GM23338 (cell line): ENCODE data around the gene BHLHE23. TPM values are rescaled to one million over a fixed set of nuclear protein-coding genes. Genes with fewer than 3 reads are reported as not detected.

ENCODE experiments used
- ATAC-seq: fragments of 200-7000 bp; cut with Tn5 transposase; 3 replicates; pipeline ENCODE4 v1.9.1; 2020
- DNase-seq: peaks from one replicate; pipeline ENCODE4 v3.0.0-alpha.2; 2015; ENCODE audit warnings: low spot score
- H2AFZ ChIP-seq: fragments of 200-600 bp; sonication (generic); 2 replicates; pipeline ENCODE4 v1.8.0; 2016; ENCODE audit warnings: antibody characterized with exemption, mild to moderate bottlenecking, moderate library complexity
- H3F3A ChIP-seq: fragments of 200-600 bp; sonication (generic); replicated peaks from 2 replicates; pipeline ENCODE4 v1.8.0; 2017; ENCODE audit warnings: antibody characterized with exemption, mixed run types, low read depth
- H3K27ac ChIP-seq: fragments of 200-600 bp; sonication (generic); 2 replicates; pipeline ENCODE4 v1.6.1; 2016; ENCODE audit warnings: low read depth
- H3K27me3 ChIP-seq: fragments of 200-600 bp; sonication (generic); 2 replicates; pipeline ENCODE4 v1.8.0; 2016; ENCODE audit warnings: mild to moderate bottlenecking, mixed run types, moderate library complexity; ENCODE audit not compliant: insufficient read depth
- H3K36me3 ChIP-seq: fragments of 200-600 bp; sonication (generic); 2 replicates; pipeline ENCODE4 v1.8.0; 2016; ENCODE audit warnings: mild to moderate bottlenecking; ENCODE audit not compliant: insufficient read depth
- H3K4me1 ChIP-seq: fragments of 200-600 bp; sonication (generic); 2 replicates; pipeline ENCODE4 v1.8.0; 2016; ENCODE audit warnings: mild to moderate bottlenecking, moderate library complexity; ENCODE audit not compliant: insufficient read depth
- H3K4me2 ChIP-seq: fragments of 200-600 bp; sonication (generic); 2 replicates; pipeline ENCODE4 v1.7.1; 2017; ENCODE audit warnings: mixed run types
- H3K4me3 ChIP-seq: fragments of 200-600 bp; sonication (generic); 2 replicates; pipeline ENCODE4 v1.6.1; 2016; ENCODE audit warnings: mixed run types
- H3K79me2 ChIP-seq: fragments of 200-600 bp; sonication (generic); replicated peaks from 2 replicates; pipeline ENCODE4 v1.8.0; 2017; ENCODE audit warnings: mild to moderate bottlenecking; ENCODE audit not compliant: insufficient read depth
- H3K9me2 ChIP-seq: fragments of 200-600 bp; sonication (generic); 2 replicates; pipeline ENCODE4 v1.8.0; 2017; ENCODE audit not compliant: insufficient read depth
- H4K20me1 ChIP-seq: fragments of 200-600 bp; sonication (generic); replicated peaks from 2 replicates; pipeline ENCODE4 v1.8.0; 2017; ENCODE audit warnings: mild to moderate bottlenecking; ENCODE audit not compliant: insufficient read depth
- H3K27ac Mint-ChIP-seq: 2 replicates; pipeline ENCODE4 v1.8.0; 2020; ENCODE audit warnings: inconsistent platforms, mild to moderate bottlenecking, moderate library complexity, mixed read lengths
- H3K27me3 Mint-ChIP-seq: 3 replicates; pipeline ENCODE4 v1.8.0; 2022; ENCODE audit warnings: low read depth, mild to moderate bottlenecking, moderate library complexity, mixed read lengths, inconsistent platforms; ENCODE audit not compliant: insufficient read depth, poor library complexity
- H3K36me3 Mint-ChIP-seq: 3 replicates; pipeline ENCODE4 v1.8.0; 2021; ENCODE audit warnings: low read depth, mild to moderate bottlenecking, inconsistent platforms, moderate library complexity, mixed read lengths
- H3K4me1 Mint-ChIP-seq: 3 replicates; pipeline ENCODE4 v1.8.0; 2020; ENCODE audit warnings: mild to moderate bottlenecking, inconsistent platforms, mixed read lengths
- H3K4me3 Mint-ChIP-seq: 3 replicates; pipeline ENCODE4 v1.8.0; 2021; ENCODE audit warnings: moderate library complexity, mild to moderate bottlenecking, inconsistent platforms, mixed read lengths
- H3K9me3 Mint-ChIP-seq: 3 replicates; pipeline ENCODE4 v1.8.0; 2020; ENCODE audit warnings: moderate library complexity, mild to moderate bottlenecking, inconsistent platforms, mixed read lengths
- CREB1 ChIP-seq: fragments of 250-450 bp; sonication (Bioruptor Pico); IDR thresholded peaks from 2 replicates; pipeline ENCODE4 v1.5.0; 2020; ENCODE audit warnings: low read depth, mild to moderate bottlenecking, moderate library complexity
- EZH2 ChIP-seq: fragments of 200-600 bp; sonication (generic); IDR thresholded peaks from one replicate; pipeline ENCODE4 v1.8.0; 2017; ENCODE audit warnings: antibody characterized with exemption, mild to moderate bottlenecking, low read depth; ENCODE audit not compliant: unreplicated experiment
- NANOG ChIP-seq: IDR thresholded peaks from 2 replicates; pipeline ENCODE4 v1.6.1; 2016; ENCODE audit warnings: antibody characterized with exemption, borderline replicate concordance
- POLR2AphosphoS5 ChIP-seq: IDR thresholded peaks from 2 replicates; pipeline ENCODE4 v1.6.1; 2016; ENCODE audit warnings: antibody characterized with exemption, low read depth
- STAT1 ChIP-seq: IDR thresholded peaks from one replicate; pipeline ENCODE4 v1.6.1; 2016; ENCODE audit warnings: antibody characterized with exemption; ENCODE audit not compliant: unreplicated experiment
- ZNF114 ChIP-seq: fragments of 250-450 bp; sonication (Bioruptor Pico); IDR thresholded peaks from 2 replicates; pipeline ENCODE4 v1.5.0; 2020; ENCODE audit warnings: mild to moderate bottlenecking, moderate library complexity
- polyA plus RNA-seq: library from polyadenylated mRNA; unstranded; fragments of >200 nt; fragmentation: Nextera tagmentation; extraction: Ambion mirVana; gene quantifications from 2 replicates; pipeline ENCODE4 v1.2.1, GENCODE V29; 2016
- total RNA-seq: library from RNA; depleted of rRNA; stranded (reverse); fragments of >200 nt; shearing (Covaris generic); gene quantifications from 2 replicates; pipeline ENCODE4 v1.2.3, GENCODE V29; 2014
- TF ChIP-seq, protein P1 (sequence below): IDR thresholded peaks from one replicate; pipeline ENCODE4 v1.6.1; 2018; ENCODE audit warnings: antibody characterized with exemption; ENCODE audit not compliant: unreplicated experiment
- TF ChIP-seq, protein P2 (sequence below): IDR thresholded peaks from 2 replicates; pipeline ENCODE4 v1.6.1; 2016; ENCODE audit warnings: antibody characterized with exemption
- TF ChIP-seq, protein P3 (sequence below): fragments of 250-450 bp; sonication (Bioruptor Pico); IDR thresholded peaks from 2 replicates; pipeline ENCODE4 v1.5.0; 2020; ENCODE audit warnings: mild to moderate bottlenecking, moderate library complexity

Gene BHLHE23
- total and polyA plus RNA-seq, 2 experiments from 2014 or later, result 0.52 to 5.0 TPM

DNA sequence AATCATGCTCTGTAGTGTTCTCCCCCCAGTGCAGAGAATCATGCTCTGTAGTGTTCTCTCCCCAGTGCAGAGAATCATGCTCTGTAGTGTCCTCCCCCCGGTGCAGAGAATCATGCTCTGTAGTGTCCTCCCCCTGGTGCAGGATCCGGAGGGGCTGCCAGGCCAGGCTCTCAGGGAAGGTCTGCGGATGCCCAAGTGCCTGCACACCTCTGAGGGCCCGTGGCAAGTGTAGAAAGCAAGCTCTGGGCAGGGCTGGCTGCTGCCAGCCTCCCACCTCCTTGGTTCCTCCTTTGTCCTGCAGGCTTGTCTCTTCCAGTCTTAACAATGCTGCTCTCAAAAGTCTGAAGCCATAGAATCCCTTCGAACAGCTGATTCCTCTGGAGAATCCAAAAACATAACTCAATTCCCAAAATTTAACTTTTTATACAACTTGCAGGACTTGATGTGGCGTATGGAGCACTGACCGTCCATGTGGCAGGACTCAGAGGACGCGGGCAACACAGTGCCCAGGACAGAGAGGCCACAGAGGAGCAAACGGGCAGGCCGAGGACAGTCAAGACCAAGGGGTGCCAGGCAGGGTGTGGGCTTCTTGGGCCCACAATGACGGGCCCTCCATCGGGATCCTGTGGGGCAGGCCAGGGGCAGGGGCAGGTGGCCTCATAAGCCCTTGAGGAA, 44.6 kb upstream of the BHLHE23 start (continued):
- no peak for TF ChIP-seq STAT1
- TF ChIP-seq, protein P1, sequence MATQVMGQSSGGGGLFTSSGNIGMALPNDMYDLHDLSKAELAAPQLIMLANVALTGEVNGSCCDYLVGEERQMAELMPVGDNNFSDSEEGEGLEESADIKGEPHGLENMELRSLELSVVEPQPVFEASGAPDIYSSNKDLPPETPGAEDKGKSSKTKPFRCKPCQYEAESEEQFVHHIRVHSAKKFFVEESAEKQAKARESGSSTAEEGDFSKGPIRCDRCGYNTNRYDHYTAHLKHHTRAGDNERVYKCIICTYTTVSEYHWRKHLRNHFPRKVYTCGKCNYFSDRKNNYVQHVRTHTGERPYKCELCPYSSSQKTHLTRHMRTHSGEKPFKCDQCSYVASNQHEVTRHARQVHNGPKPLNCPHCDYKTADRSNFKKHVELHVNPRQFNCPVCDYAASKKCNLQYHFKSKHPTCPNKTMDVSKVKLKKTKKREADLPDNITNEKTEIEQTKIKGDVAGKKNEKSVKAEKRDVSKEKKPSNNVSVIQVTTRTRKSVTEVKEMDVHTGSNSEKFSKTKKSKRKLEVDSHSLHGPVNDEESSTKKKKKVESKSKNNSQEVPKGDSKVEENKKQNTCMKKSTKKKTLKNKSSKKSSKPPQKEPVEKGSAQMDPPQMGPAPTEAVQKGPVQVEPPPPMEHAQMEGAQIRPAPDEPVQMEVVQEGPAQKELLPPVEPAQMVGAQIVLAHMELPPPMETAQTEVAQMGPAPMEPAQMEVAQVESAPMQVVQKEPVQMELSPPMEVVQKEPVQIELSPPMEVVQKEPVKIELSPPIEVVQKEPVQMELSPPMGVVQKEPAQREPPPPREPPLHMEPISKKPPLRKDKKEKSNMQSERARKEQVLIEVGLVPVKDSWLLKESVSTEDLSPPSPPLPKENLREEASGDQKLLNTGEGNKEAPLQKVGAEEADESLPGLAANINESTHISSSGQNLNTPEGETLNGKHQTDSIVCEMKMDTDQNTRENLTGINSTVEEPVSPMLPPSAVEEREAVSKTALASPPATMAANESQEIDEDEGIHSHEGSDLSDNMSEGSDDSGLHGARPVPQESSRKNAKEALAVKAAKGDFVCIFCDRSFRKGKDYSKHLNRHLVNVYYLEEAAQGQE, result no peak
- no peak for TF ChIP-seq POLR2AphosphoS5

DNA sequence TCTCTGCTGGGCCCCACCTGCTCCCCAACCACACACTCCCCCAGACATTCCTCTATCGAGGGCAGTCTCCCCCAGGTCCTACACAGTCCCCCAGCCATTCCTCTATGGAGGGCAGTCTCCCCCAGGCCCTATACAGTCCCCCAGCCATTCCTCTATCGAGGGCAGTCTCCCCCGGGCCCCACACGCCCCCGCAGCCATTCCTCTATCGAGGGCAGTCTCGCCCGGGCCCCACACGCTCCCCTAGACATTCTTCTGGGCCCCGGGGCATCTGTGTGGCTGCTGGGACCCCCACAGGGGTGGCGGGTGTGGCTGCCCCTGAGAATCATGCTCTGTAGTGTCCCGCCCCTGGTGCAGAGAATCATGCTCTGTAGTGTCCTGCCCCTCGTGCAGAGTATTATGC, 43.6 kb upstream of the BHLHE23 start:
- Histone ChIP-seq H3K4me2 (no peak overlapping the region), H3K9me2 (no peaks in the 10 kb centered on the region), H3K4me3 (no peak overlapping the region), H3F3A (0 out of 2 replicates have a peak, but pooled peaks cover 3% of the 10 kb centered on the region), H3K4me1 (no peaks in the 10 kb centered on the region), H3K27me3 (no peaks in the 10 kb centered on the region), H2AFZ (no peak overlapping the region), H3K36me3 (no peaks in the 10 kb centered on the region), H3K27ac (no peak overlapping the region), H3K79me2 (no peaks in the 10 kb centered on the region), H4K20me1 (no peaks in the 10 kb centered on the region)
- Mint-ChIP-seq H3K27ac (no peak overlapping the region), H3K9me3 (peaks cover 20% of the 10 kb centered on the region; the same call in 2 of the 3 replicates), H3K4me1 (peaks cover 10% of the 10 kb centered on the region), H3K36me3 (peaks cover 9% of the 10 kb centered on the region; the same call in 1 of the 3 replicates), H3K4me3 (no peak overlapping the region), H3K27me3 (peaks cover 9% of the 10 kb centered on the region)
- no peak for DNase-seq
- ATAC-seq, result no peak
- TF ChIP-seq ZNF114, result no peak
- no peak for TF ChIP-seq STAT1
- no peak for TF ChIP-seq CREB1 (CRISPR knock-in tag)
- TF ChIP-seq, protein P1, result no peak
- TF ChIP-seq, protein P2, sequence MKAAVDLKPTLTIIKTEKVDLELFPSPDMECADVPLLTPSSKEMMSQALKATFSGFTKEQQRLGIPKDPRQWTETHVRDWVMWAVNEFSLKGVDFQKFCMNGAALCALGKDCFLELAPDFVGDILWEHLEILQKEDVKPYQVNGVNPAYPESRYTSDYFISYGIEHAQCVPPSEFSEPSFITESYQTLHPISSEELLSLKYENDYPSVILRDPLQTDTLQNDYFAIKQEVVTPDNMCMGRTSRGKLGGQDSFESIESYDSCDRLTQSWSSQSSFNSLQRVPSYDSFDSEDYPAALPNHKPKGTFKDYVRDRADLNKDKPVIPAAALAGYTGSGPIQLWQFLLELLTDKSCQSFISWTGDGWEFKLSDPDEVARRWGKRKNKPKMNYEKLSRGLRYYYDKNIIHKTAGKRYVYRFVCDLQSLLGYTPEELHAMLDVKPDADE, result no peak
- TF ChIP-seq, protein P3, sequence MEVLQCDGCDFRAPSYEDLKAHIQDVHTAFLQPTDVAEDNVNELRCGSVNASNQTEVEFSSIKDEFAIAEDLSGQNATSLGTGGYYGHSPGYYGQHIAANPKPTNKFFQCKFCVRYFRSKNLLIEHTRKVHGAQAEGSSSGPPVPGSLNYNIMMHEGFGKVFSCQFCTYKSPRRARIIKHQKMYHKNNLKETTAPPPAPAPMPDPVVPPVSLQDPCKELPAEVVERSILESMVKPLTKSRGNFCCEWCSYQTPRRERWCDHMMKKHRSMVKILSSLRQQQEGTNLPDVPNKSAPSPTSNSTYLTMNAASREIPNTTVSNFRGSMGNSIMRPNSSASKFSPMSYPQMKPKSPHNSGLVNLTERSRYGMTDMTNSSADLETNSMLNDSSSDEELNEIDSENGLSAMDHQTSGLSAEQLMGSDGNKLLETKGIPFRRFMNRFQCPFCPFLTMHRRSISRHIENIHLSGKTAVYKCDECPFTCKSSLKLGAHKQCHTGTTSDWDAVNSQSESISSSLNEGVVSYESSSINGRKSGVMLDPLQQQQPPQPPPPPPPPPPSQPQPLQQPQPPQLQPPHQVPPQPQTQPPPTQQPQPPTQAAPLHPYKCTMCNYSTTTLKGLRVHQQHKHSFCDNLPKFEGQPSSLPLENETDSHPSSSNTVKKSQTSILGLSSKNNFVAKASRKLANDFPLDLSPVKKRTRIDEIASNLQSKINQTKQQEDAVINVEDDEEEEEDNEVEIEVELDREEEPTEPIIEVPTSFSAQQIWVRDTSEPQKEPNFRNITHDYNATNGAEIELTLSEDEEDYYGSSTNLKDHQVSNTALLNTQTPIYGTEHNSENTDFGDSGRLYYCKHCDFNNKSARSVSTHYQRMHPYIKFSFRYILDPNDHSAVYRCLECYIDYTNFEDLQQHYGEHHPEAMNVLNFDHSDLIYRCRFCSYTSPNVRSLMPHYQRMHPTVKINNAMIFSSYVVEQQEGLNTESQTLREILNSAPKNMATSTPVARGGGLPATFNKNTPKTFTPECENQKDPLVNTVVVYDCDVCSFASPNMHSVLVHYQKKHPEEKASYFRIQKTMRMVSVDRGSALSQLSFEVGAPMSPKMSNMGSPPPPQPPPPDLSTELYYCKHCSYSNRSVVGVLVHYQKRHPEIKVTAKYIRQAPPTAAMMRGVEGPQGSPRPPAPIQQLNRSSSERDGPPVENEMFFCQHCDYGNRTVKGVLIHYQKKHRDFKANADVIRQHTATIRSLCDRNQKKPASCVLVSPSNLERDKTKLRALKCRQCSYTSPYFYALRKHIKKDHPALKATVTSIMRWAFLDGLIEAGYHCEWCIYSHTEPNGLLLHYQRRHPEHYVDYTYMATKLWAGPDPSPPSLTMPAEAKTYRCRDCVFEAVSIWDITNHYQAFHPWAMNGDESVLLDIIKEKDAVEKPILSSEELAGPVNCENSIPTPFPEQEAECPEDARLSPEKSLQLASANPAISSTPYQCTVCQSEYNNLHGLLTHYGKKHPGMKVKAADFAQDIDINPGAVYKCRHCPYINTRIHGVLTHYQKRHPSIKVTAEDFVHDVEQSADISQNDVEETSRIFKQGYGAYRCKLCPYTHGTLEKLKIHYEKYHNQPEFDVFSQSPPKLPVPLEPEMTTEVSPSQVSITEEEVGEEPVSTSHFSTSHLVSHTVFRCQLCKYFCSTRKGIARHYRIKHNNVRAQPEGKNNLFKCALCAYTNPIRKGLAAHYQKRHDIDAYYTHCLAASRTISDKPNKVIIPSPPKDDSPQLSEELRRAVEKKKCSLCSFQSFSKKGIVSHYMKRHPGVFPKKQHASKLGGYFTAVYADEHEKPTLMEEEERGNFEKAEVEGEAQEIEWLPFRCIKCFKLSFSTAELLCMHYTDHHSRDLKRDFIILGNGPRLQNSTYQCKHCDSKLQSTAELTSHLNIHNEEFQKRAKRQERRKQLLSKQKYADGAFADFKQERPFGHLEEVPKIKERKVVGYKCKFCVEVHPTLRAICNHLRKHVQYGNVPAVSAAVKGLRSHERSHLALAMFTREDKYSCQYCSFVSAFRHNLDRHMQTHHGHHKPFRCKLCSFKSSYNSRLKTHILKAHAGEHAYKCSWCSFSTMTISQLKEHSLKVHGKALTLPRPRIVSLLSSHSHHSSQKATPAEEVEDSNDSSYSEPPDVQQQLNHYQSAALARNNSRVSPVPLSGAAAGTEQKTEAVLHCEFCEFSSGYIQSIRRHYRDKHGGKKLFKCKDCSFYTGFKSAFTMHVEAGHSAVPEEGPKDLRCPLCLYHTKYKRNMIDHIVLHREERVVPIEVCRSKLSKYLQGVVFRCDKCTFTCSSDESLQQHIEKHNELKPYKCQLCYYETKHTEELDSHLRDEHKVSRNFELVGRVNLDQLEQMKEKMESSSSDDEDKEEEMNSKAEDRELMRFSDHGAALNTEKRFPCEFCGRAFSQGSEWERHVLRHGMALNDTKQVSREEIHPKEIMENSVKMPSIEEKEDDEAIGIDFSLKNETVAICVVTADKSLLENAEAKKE (CRISPR knock-in tag), result no peak
- no peak for TF ChIP-seq NANOG
- no peak for TF ChIP-seq EZH2
